HK-2 (cell line): ENCODE data around the gene LRRC47.

ENCODE experiments used
- DNase-seq: peaks from one replicate; pipeline ENCODE4 v3.0.0-alpha.2; 2018; ENCODE audit not compliant: unreplicated experiment

Gene LRRC47

DNA sequence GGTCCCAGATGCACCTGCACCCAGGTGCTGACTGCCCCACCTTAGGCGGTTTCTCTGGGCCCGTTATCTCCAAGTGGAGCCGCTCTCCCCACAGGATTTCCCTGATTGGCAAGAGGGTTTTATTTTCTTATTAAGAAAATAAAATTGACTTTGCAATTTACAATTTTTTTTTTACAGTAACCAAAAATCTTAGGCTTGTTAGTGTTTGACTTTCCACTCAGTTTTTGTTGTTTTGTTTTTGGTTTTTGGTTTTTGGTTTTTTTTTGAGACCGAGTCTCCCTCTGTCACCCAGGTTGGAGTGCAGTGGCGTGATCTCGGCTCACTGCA, 48.8 kb downstream of the LRRC47 start:
- DNase-seq: no peak

DNA sequence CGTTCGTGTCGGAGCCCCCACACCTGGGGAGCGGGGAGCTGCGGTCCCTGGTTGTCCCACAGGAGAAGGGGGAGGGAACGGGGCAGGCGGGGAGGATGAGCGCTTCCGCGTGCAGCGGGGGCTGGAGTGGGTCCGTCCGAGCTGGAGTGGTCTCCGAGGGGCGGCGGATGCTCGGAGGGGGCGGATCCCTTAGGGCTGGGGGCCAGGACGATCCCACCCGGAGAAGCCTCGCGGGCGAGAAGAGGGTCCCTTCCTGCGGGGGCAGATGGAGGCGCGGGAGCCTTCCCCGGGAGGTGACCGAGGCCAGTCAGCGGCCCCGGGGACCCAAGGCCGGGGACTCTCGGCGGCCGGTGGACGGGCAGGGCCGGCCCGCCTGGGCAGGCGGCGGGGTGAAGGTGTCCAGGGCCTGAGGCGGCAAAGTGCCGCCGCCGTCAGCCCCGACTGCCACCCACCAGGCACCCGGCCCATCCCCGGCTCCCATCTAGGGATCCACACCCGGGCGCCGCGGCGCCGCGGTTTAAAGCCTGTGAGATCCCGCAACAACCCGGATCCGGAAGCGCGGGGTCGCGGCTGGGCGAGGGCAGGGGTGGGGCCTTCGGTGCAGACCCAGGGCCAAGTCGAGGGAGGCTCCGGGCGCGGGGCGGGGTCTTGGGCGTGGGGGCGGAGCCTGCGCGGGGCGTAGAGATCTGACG, 49.3 kb downstream of the LRRC47 start:
- no peak for DNase-seq

DNA sequence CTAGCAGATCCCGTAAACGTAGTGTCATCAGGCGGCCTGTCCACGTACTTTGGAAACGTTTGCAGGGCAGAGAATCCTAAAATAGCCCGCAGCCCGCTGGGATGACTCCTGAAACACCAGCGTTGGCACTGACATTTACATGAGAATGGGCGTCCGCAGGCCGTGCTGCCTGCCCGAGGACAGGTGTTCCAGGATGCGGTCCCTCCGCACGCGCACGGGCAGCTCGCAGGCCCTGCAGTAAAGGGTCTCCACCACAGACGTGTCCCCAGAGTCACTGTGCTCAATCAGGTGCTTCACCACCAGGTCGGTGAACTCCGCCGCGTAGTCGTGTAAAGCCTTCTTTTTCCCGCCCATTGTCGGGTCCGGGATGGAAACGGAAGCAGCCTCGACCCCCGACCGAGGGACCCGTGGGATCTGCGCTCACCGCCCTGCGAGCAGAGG, 49.9 kb downstream of the LRRC47 start:
- no peak for DNase-seq

DNA sequence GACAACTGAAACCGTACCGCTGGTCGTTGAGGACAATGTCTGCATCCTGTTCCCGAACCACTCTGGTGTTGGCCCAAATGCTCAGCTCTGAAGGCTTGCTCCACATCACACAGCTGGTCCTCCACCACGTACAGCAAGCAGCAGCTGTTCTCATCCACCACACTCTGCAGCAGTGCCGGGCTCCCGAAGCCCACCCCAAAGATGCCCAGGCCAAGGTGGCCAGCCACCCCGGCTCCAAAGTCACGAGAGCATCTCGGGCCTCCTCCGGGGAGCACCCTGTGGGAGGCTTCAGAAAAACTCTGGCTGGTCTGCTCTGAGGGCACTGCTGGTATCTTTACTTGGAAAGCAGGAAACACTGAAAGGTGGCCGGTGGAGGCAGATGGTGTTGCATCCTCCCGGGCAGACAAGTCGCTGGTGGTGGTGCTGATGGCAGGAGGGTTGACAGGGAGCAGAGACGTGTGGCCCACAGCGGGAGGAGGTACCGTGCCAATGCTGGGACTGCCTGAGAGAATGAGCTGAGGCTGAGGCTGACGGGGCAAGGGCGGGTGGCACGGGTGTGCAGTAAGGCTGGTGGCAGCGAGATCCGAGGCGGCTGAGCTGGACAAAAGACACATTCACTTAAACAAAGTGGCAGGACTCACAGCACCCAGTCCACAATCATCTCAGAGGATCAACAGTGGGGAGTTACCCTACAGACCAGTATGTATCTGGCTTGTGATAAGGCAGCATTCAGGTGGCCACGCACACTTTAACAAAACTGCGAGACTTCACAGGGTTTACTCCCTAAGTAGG, 50.5 kb downstream of the LRRC47 start:
- DNase-seq: no peak

DNA sequence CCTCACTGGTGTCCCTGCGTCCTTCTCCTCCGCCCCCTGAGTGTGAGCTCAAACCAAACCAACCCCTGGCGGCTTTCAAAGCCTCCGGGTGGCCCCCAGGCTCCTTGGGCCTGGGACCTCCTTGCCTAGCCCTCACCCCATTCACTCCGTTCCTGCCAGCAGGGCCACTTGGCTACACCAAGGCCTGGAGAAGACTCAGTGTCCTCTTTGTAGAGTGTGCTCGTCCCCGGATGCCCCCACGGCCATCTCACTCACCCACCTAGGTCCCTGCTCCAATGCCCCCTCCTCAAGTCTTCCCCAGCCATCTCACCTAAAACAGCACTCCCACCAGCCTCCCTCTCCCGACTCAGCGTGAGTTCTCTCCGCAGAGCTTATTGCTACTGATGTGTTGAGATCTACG, 51.2 kb downstream of the LRRC47 start:
- no peak for DNase-seq

DNA sequence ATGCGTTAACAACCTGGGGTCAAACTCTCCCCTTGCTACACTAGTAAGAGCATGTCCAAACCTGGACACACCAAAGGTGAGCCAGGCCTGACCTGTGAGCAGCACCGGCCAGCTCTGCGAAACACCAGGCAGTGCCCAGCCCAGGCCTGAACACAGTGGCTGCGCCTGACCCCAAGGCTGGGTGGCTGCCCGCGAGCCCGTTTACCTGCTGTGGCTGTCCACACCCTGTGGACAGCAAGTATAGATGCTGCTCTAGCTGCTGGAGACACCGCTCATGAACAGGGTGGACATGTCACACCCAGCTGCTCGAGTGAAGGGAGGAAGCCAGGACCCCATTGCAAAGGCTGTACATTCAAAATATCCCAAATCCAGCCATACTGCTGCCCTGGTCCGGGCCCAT, 51.7 kb downstream of the LRRC47 start:
- DNase-seq: no peak

DNA sequence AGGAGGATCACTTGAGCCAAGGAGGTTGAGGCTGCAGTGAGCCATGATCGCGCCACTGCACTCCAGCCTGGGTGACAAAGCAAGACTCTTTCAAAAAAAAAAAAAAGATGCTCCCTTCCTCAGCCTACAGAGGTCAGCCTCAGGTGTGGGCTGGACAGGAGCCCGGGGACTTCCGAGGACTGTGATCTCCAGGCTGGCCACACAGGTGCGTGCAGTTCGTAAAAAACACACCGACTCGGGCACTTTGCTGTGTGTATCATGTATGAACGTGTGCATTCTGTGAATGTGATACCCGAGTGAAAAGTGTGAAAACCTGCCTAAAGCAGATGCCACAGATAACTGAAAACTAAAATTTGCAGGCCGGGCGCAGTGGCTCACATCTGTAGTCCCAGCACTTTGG, 52.5 kb downstream of the LRRC47 start:
- no peak for DNase-seq

DNA sequence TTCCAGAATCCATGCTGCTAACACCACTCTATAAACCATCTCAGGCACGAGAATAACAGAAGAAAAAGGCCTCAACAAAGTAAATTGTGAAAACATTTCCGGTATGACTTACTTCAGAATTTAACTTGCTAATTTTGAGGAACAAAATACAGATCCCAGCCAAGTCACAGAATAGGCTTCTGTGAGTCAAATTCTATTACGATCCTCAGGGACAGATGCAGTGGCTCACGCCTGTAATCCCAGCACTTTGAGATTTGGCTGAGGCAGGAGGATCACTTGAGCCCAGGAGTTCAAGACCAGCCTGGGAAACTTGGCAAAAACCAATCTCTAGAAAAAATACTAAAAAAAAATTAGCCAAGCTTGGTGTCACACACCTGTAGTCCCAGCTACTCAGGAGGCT, 52.9 kb downstream of the LRRC47 start:
- DNase-seq: no peak

DNA sequence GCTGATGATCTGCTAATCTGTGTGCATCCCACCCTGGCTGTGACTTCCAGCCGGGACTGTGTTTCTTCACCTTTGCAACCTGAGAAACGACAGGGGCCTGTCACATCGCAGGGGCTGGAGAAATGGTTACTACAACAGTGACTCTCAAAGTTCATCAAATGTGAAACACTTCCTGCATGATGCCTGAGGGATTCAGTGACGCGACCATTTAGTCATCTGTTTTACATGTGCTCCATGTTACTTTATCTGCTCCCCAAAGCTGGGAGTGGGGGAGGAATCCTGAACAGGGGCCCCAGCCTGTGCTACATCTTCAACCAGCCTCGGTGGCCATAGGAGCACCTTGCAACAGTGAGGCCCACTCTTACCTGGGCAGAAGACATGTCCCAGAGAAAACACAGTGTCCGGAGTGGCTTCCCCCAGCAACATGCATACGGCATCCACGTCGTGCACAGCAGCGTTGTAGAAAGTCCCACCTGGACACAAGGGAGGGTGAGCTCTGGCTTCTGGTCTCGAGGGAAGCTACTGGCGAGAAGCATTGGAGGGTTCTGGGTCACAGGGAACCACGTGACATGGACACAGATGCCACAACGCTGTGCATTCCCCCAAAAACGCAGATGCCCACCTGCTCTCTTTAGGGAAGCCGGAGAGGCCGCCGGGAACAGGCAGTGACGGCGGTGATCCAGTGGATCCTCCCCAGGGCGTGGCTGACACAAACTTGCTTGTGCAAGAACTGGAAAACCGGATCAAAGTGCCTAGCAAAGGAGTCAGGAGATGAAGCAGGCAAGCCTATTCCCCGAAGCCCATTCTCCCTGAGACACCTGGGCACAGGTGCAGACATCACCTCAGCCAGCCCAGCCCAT, 53.6 kb downstream of the LRRC47 start:
- no peak for DNase-seq

DNA sequence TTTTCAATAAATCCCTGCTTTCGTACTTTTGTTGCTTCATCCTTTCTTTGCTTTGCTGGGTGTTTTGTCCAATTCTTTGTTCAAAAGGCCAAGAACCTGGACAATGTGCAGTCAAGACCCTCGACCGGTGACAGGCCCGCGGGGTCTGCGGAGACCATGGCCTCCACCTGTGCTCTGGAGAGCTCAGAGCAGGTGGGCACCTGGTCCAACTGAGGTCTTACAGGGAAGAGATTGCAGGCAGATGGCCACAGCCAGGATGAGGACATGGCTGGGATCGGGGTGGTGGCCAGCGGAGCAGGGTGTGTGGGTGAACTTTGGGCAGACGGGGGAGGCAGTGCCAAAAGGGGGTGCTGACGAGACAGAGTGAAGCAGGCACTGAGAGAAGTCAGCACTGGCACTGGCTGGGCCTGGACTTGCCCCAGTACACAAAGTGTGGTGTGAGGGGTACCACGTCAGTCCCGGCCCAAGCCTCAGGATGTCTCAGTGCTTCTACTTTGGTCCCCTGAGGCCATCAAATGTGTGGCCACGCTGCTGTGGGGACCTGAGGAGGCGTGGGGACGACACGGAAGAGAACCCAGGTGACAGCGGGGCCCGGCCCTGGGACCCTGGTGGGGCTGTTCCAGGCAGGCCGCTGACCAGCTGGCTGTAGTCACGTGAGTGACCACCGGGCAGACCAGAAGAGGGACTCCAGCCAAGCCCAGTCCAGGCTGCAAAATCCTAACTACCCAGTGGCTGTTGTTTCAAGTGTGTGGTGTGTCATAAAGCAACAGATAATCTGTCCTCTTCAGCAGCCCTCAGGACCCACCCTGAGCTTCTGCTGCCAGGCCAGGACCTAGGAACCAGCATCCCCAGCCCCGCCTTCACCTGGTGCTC, 54.5 kb downstream of the LRRC47 start:
- no peak for DNase-seq

DNA sequence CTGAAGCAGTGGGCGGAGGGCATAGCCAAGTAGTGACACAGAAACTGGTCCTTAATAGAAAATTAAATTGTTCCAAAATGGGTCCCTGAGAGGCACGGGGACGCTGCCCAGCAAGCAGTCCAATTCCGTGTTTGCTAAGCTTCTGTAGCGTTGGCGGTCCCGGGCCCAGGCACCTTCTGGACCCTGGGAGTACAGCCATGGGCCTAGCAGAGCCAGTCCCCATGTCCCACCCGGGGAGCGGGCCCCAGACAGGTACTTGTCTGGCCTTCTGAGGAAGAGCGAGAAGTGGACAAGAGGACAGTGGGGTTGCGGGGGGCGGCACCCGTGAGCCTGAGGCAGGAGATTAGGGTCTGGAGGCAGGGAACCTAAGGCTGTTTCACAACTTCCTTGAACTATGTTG, 55.5 kb downstream of the LRRC47 start:
- DNase-seq: no peak

DNA sequence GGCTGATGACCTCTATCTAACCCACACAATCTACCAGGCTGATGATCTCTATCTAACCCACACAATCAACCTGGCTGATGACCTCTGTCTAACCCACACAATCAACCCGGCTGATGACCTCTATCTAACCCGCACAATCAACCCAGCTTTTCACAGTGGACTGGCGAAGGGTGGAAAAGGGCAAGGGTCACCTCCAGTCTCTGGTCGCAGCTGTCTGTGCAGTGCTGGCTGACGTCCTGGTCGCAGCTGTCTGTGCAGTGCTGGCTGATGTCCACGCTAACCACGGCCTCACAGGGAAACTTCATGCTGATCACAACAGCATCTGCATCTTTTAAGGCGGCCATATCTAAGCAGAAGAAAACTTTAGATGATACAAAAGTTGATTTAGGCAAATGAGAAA, 56.3 kb downstream of the LRRC47 start:
- DNase-seq: no peak

DNA sequence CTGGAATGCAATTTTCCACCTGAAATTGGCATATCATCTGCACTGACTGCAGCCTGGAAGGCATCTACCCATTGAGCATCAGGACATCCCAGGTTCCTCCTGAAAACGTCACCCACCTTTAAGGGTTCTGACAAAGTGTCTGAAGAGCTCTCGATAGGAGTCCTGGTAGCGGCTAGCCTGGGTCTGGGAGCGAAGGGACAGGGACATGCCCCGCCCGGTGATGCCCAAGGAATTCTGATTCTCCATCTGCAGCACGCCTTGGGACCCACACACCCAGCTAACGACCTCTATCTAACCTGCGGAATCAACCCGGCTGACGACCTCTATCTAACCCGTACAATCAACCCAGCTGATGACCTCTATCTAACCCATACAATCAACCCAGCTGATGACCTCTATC, 57.4 kb downstream of the LRRC47 start:
- DNase-seq: no peak

DNA sequence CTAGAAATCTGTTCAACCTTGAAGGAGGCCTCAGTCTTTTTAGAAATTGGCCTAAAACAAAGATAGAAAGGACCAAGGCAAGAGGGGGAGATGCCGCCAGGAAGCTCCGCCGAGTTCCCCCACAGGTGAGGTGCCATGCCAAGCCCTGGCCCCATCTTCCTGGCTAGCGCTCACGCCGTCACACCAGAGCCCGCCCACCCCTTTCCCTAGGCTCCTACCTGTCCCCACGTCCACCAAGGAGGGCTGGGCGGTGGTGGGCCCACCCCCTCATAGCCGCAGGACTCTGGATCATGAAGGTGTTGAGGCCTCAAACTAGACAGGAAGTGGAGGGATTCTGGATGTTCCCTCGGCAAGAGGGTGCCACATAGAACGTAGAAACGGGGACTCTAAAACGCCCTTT, 59.6 kb downstream of the LRRC47 start:
- DNase-seq: no peak

DNA sequence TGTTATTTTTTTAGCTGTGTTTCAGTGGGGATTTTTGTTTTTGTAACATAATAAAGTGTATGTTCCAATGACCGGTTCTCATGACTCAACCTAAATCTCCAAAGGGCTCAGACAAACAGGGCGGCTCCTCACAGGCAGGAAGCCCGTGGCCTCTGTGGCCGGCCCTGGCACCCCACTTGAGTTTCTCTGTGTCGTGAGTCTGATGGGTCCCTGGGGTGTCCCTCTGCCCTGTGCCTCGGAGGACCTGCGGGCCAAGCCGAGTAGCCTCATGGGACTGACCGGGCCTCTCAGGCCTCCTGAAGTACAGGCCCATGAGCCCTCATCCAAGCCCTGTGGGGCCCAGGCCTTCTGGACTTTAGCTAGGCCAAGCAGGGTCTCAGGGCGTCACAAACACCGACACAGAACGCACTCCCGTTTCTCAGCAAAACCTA, 60.2 kb downstream of the LRRC47 start:
- DNase-seq: no peak

DNA sequence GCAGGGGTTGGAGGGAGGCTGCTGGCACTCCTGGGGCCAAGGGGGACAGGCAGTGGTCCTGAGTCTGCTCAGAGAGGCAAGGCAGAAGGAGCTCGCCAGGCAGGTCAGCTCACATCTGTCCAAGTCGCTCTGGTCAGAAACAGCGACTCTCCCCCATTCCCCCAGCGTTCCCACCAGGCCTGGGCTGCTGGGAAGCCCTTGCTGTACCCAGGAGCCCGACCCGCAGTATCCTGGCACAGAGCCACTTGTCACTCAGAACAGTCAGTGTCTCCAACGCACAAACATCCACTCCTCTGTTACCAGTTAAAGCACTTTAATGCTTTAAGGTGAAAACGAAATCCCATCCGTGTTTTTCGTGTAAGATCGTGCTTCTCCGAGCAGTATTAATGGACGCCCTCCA, 60.6 kb downstream of the LRRC47 start:
- DNase-seq: no peak

DNA sequence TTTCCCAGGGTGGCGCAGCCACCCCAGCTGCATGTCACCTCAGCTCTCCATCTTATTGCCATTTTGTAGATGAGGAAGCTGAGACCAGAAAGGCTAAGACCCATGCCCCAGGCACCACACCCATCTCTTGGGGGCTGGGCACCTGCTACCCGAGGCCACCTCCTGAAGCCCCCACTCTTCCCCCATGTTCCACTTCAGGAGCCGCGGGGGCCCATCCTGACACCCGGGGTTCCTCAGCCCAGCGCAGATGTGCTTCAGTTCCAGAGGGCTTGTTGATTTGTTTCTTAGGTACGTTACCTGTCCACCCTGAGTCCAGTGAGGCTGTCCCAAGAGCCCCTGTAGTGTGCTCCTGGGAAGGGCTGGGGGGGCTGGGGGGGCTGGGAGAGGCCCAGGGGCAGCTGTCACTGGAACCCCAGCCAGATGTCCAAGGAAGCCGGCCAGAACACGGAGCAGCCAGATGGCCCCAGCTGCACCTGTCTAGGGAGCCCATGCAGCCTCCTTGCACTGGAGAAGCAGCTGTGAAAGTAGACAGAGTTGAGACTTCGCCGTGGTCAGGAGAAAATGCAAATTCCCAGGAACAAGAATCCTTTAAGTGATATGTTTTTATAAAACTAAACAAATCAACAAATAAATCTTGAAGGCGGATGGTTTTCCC, 61.1 kb downstream of the LRRC47 start:
- no peak for DNase-seq

DNA sequence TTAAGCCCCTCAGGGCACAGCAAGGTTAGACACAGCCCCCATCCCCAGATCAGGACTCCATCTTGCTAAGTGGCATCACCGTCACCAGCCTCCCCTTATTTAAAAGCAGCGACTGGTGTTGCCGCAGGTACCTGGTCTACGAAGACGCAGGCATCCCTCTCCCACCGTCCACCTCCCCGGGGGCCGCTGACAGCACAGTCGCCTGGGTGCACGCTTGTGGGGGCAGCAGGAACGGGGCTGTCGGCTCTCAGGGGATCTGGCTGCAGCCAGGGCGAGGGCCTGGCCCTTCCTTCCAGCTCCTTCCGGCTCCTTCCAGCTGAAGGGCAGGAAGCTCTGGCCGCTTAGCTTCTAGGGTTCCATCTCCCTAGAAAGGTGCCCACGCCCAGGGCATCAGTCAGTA, 61.7 kb downstream of the LRRC47 start:
- DNase-seq: no peak

DNA sequence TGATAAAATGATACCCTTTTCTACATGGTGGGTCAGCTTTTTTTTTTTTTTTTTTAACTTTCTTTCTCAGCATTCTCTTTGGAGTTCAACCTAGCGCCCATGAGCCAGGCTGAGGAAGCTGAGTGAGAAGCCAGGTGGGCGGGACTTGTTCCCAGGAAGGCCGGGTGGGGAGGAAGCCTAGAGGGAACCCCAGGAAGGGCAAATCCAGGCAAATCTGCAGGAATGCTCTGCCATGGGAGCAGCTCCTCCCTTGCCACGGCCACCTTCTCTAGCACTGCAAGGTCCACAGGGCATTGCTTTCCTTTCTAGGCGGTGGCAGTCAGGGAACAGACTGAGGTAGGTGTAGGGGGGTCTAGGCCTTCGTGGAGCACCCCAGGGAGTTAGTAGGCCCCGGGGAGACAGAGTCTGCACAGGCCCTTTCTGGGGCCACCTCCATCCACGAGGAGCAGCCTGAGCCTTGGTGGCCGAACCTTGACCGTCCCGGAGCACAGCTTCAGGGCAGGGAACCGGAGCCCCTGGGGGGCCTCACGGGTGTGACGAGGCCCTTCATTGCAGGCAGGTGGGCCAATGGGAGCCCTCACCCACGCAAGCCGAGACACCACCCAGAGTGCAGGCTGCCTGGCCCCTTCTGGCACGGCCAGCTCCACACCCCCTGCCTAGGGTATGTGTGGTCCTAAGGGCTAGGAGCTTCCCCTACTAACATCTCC, 62.3 kb downstream of the LRRC47 start:
- no peak for DNase-seq

DNA sequence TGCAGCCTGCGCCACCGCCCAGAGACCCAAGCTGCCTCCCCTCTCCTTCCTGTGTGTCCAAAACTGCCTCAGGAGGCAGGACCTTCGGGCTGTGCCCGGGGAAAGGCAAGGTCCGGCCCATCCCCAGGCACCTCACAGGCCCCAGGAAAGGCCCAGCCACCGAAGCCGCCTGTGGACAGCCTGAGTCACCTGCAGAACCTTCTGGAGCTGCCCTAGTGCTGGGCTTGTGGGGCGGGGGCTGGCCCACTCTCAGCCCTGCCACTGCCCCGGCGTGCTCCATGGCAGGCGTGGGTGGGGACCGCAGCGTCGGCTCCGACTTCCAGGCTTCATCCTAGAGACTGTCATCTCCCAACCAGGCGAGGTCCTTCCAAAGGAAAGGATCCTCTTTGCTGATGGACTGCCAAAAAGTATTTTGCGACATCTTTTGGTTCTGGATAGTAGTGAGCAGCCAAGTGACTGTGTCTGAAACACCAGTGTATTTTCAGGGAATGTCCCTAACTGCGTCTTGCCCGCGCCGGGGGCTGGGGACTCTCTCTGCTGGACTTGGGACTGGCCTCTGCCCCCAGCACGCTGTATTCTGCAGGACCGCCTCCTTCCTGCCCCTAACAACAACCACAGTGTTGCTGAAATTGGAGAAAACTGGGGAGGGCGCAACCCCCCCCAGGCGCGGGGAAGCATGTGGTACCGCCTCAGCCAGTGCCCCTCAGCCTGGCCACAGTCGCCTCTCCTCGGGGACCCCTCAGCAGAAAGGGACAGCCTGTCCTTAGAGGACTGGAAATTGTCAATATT, 63.0 kb downstream of the LRRC47 start:
- DNase-seq: no peak
